ENCODE data around the gene SYTL2.
"Not testable (repeated sequence)": the region's sequence is repeated elsewhere in the genome, so short reads cannot be mapped to it uniquely, and the experiment has no call there.

The SYTL2 gene

GRCh38 chr11:85787809-85788760 lies 22.9 kb downstream of the SYTL2 start:
- H3K4me3 ChIP-seq (ENCODE audit: low read depth, low read length), result no peak overlapping the region
- no peak for TF ChIP-seq CTCF (IDR thresholded peaks at IDR 0.05; ENCODE audit: low read depth, low read length)

DNA sequence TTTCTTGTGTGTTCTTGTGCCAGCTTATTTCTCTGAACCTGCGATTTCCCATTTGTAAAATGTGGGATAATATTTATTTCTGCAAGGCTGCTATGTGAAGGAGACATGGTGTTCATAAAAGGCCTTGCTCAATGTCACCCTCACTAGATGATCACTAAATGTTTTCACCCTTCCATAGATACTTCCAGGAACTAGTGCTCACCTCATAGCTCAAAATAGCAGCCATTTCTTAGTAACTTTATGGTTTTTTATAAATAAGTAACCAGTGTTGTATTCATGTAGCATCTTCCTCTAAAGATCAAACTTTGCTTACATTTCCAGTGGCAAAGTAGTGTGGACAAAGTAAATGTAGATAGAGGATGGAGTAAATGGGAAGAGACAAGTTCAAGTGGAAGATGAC lies 23.8 kb downstream of the SYTL2 start:
- TF ChIP-seq CTCF (IDR thresholded peaks at IDR 0.05; ENCODE audit: low read depth, low read length), result no peak
- H3K4me3 ChIP-seq (ENCODE audit: low read depth, low read length), result no peak overlapping the region

GRCh38 chr11:85784480-85785265 lies 26.3 kb downstream of the SYTL2 start:
- no peak overlapping the region for H3K4me3 ChIP-seq (ENCODE audit: low read depth, low read length)
- TF ChIP-seq CTCF (IDR thresholded peaks at IDR 0.05; ENCODE audit: low read depth, low read length), result no peak

DNA sequence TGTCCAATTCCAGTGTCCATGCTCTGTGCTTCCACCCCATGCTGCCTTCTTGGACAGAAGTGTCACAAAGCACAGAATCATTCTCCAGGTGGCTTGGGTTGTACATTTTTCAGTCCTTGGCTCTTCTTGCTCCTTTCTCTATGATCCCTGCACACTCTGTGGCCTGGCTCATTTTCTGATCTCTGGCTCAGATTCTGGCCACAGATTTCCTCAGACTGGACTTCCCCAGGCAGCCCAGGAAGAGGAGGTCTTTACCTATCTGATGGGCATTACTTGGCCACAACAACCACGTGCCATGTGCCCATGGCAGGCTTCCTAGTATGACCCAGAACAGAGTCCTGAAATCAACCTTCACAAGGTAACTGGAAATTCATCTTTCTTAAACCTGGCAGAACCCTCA lies 27.2 kb downstream of the SYTL2 start:
- no peak overlapping the region for H3K4me3 ChIP-seq (ENCODE audit: low read depth, low read length)
- no peak for TF ChIP-seq CTCF (IDR thresholded peaks at IDR 0.05; ENCODE audit: low read depth, low read length)

DNA sequence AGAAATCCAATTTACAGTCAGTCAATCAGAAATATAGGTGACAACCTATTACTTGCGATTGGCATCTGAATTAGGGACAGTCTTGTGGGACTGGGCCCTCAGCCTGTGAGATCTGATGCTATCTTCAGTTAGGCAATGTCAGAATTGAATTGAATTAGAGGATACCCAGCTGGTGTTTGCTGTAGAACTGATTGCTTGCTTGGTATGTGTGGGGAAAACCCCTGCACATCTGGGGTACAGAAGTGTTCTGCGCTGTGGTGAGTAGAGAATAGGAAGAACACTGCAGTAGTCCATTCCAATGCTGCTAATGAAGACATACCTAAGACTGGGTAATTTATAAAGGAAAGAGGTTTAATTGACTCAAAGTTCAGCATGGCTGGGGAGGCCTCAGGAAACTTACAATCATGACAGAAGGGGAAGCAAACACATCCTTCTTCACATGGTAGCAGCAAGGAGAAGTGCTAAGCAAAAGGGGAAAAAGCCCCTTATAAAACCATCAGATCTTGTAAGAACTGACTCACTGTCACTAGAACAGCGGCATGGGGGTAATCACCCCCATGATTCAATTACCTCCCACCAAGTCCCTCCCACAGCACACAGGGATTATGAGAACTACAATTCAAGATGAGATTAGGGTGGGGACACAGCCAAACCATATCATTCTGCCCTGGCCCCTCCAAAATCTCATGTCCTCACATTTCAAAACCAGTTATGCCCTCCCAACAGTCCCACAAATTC lies 30.0 kb downstream of the SYTL2 start:
- H3K4me3 ChIP-seq (ENCODE audit: low read depth, low read length), result not testable (repeated sequence)

- no peak for TF ChIP-seq CTCF (IDR thresholded peaks at IDR 0.05; ENCODE audit: low read depth, low read length)
- H3K4me3 ChIP-seq (ENCODE audit: low read depth, low read length), result no peak overlapping the region
Measured at GRCh38 chr11:85779956-85780640, 30.8 kb downstream of the SYTL2 start.

DNA sequence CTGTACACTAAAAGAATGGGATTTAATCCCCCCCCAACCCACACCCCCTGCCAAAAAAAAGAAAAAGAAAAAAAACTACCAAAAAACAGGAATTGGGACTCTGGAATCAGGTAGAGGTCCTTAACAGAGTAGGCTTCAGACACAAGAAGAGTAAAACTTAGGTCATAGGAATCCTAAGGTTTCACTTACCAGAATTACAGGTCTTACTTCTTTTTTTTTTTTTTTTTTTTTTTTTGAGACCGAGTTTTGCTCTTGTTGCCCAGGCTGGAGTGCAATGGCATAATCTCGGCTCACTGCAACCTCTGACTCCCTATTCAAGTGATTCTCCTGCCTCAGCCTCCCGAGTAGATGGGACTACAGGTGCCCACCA lies 33.4 kb downstream of the SYTL2 start:
- not testable (repeated sequence) for H3K4me3 ChIP-seq (ENCODE audit: low read depth, low read length)
